ENCODE data around the gene TARS1.

- no peak for TF ChIP-seq CTCF (IDR thresholded peaks at IDR 0.05)
- TF ChIP-seq POLR2A (IDR thresholded peaks at IDR 0.05) = no peak
- no peak for TF ChIP-seq POLR2AphosphoS5 (IDR thresholded peaks at IDR 0.05)
Measured at GRCh38 chr5:33398501-33398900, 42.3 kb upstream of the TARS1 start.

All from suprapubic skin (tissue), 4 donors.